Measurements from ENCODE around the gene FURIN.

GRCh38 chr15:90819850-90820249 lies 48.5 kb upstream of the FURIN start:
- TF ChIP-seq ZNF70 (CRISPR knock-in tag; IDR thresholded peaks at IDR 0.05): no peak
- TF ChIP-seq CSDC2 (CRISPR knock-in tag; IDR thresholded peaks at IDR 0.05): no peak
- TF ChIP-seq ZFP3 (CRISPR knock-in tag; IDR thresholded peaks at IDR 0.05): no peak
- TF ChIP-seq PATZ1 (CRISPR knock-in tag; IDR thresholded peaks at IDR 0.05; ENCODE audit: borderline replicate concordance): no peak
- no peak for TF ChIP-seq ISL1 (CRISPR knock-in tag; IDR thresholded peaks at IDR 0.05)
- no peak for TF ChIP-seq GLIS3 (CRISPR knock-in tag; IDR thresholded peaks at IDR 0.05)
- TF ChIP-seq OSR1 (CRISPR knock-in tag; IDR thresholded peaks at IDR 0.05): no peak
- no peak for TF ChIP-seq ZFP30 (CRISPR knock-in tag; IDR thresholded peaks at IDR 0.05)
- TF ChIP-seq ZNF8 (CRISPR knock-in tag; IDR thresholded peaks at IDR 0.05): no peak
- no peak for TF ChIP-seq ARNTL (CRISPR knock-in tag; IDR thresholded peaks at IDR 0.05; ENCODE audit: borderline replicate concordance, low read depth)
- TF ChIP-seq POU6F1 (CRISPR knock-in tag; IDR thresholded peaks at IDR 0.05; ENCODE audit: borderline replicate concordance, low read depth): no peak
- TF ChIP-seq TCF4 (CRISPR knock-in tag; IDR thresholded peaks at IDR 0.05; ENCODE audit: borderline replicate concordance): no peak
- TF ChIP-seq SNAI2 (CRISPR knock-in tag; IDR thresholded peaks at IDR 0.05): no peak

All from SK-N-SH treated with all-trans-retinoic acid at 6 μM for 48 hours (cell line).